GM12875 (cell line): Measurements from ENCODE around the gene COL25A1.

ENCODE experiments used
- H3K4me3 ChIP-seq: one replicate; pipeline ENCODE4 v1.5.1; 2011; ENCODE audit warnings: low read depth, low read length, control low read depth
- TF ChIP-seq, protein P1 (sequence below): IDR thresholded peaks from 2 replicates; pipeline ENCODE4 v1.5.1; 2011; ENCODE audit warnings: low read depth, mild to moderate bottlenecking, control low read depth, inconsistent platforms, low read length, moderate library complexity, borderline replicate concordance; ENCODE audit not compliant: insufficient read depth

Gene COL25A1

GRCh38 chr4:108814326-108814725 is 488.1 kb downstream of the COL25A1 start:
- H3K4me3 ChIP-seq: no peak overlapping the region
- TF ChIP-seq, protein P1, sequence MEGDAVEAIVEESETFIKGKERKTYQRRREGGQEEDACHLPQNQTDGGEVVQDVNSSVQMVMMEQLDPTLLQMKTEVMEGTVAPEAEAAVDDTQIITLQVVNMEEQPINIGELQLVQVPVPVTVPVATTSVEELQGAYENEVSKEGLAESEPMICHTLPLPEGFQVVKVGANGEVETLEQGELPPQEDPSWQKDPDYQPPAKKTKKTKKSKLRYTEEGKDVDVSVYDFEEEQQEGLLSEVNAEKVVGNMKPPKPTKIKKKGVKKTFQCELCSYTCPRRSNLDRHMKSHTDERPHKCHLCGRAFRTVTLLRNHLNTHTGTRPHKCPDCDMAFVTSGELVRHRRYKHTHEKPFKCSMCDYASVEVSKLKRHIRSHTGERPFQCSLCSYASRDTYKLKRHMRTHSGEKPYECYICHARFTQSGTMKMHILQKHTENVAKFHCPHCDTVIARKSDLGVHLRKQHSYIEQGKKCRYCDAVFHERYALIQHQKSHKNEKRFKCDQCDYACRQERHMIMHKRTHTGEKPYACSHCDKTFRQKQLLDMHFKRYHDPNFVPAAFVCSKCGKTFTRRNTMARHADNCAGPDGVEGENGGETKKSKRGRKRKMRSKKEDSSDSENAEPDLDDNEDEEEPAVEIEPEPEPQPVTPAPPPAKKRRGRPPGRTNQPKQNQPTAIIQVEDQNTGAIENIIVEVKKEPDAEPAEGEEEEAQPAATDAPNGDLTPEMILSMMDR: no peak

DNA sequence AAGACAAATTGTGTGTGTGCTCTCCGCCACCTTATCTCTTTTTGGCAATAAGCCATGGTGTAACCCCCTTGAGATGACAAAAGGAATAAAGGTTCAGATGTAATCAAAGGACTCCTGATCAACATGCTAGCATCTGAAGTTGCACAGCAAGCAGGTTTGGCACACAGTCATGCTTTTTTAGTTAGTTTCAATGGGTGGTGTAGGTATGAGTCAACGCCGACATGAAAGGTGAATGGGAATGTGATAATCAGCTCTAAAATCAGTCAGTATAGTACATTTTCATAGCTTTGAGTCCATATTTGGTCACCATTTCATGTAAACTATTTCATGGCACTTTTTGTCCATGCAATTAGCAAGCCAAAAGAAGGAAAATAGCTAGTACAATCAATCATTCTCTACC is 489.2 kb downstream of the COL25A1 start:
- TF ChIP-seq, protein P1: no peak
- no peak overlapping the region for H3K4me3 ChIP-seq

- TF ChIP-seq, protein P1: no peak
- H3K4me3 ChIP-seq: no peak overlapping the region
These were observed 491.0 kb downstream of the COL25A1 start for GRCh38 chr4:108811486-108811885.

- TF ChIP-seq, protein P1: no peak
- no peak overlapping the region for H3K4me3 ChIP-seq
These were observed 492.4 kb downstream of the COL25A1 start for GRCh38 chr4:108810087-108810486.

GRCh38 chr4:108804648-108805273 is 497.7 kb downstream of the COL25A1 start:
- no peak overlapping the region for H3K4me3 ChIP-seq
- TF ChIP-seq, protein P1: no peak

GRCh38 chr4:108799306-108799705 is 503.2 kb downstream of the COL25A1 start:
- TF ChIP-seq, protein P1: no peak
- no peak overlapping the region for H3K4me3 ChIP-seq

DNA sequence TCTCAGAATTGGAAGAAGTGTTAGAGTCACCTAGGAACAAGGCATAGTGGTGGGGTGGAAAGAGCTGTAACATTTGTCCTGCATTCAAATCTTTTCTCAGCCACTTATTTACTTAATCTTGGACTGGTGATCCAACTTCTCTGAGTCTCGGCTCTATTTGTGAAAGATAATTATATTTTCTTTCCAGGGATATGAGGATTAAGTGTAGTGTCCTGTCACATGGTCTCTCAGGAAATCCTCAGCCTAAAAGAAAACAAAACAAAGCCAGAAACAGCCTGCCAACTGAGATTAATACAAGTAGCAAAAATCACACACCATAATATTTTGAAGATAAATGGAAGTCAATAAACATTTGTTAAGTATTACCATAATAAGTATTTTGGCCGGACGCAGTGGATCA is 506.3 kb downstream of the COL25A1 start:
- H3K4me3 ChIP-seq: no peak overlapping the region
- TF ChIP-seq, protein P1: no peak
